GM21367 (cell line): ENCODE data around the gene STKLD1.
"Not testable (repeated sequence)": the region's sequence is repeated elsewhere in the genome, so short reads cannot be mapped to it uniquely, and the experiment has no call there.

Experiments
- ATAC-seq: cut with Tn5 transposase; IDR thresholded peaks from one replicate; pipeline ENCODE4 v1.9.1; 2021; ENCODE audit not compliant: unreplicated experiment

The STKLD1 gene

DNA sequence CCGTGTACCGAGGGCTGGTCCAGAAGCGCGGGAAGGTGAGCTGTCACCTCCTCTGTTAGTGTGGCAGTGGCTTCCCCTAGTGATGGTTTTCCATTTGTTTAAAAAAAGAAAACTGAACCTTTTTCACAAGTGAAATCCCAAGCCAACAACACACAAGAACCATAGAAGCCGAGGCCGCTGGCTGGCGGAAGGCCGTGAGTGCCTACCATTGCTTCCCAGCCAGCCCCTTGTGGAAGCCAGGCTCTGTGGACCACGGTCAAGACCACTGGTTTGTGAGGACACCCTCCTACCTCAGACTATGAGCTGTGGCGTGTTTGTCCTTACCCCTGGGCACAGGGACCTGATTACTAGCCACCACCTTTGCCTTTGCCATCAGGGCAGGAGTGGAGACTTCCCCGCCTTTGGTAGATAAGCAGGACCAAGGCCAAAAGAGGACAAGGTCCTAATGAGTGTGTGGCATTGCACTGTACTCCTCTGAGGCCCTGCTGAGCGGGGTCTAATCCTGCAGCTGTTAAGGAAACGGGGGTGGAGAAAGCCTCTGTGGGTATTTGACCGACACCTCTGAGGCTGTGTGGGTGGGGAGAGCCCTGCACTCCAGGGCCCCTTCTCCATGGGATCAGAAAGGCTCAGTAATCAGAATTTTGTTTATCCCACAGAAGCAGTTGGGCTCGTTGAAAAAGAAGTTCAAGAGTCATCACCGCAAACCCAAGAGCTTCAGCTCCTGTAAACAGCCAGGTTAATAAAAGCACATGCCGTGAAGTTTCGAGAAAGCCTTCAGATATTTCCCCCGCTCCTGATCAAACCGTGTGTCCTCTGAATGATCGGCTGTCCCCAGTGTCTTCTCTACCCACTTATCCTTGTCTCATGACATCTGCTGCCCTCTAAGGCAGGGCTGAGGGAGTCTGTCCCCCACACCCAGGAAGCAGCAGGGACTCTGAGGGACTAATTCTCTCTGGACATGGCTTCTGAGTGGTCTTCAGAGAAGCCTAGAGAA lies 15.5 kb upstream of the STKLD1 start:
- ATAC-seq: no peak

DNA sequence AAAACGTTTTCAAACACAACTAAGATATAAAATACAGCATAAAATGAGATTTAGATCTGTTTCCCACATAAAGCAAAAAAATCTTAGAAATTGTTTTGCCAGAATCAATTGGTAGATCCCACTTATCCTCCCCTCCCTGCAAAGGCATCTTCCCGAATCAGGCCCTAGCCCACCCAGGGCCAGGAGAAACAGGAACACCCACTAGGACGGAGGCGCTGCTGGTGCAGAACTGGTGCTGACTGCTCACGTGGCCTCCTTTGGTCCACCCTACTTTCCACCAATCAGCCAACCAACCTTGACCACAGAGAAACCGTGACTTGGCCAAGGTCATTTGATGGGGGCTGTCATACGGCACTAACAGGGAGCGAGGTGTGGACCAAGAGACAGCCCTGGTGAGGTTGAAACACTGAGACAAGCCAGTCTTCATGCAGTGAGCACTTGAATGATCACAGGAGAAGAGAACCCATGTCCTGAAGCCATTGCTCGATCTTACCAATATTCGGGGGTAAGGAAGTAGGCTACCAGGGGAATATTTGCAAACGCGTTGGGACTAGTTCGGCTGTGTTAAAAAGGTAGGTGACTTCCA lies 14.6 kb upstream of the STKLD1 start:
- no peak for ATAC-seq

DNA sequence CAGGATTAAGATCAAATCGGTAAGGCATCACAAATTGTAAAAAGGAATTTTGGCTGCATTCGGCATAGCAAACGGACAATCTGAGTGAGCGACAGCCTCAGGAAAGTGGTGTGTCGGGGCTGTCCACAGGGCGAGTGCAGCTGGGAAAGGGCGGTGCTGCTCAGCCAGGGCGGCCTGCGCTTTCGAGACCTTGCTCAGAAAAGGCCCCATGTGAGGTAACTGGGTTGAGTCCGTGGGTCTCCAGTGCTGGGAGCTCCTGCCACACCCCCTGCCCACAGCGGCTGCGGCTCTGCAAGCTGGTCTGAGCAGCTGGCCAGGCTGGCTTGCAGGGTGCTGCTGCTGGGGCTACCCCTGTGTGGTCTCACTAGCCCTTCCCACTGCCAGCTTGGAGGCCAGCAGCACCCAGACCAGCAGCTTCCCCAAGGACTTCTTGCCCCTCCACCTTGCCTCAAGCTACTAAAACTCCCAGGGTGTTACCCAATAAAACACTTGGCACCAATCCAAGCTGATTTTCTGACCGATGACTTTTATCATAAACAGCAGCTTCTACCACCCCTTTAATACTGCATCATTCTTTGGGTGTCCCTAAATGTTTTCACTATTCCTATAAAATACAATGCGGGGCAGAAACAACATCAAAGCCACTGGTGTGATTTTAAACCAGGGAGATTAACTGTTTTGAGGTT lies 13.7 kb upstream of the STKLD1 start:
- ATAC-seq: no peak

GRCh38 chr9:133366435-133366834 lies 9.7 kb upstream of the STKLD1 start:
- ATAC-seq: no peak

- ATAC-seq: no peak
These were observed 8.9 kb upstream of the STKLD1 start for GRCh38 chr9:133367221-133367620.

GRCh38 chr9:133367778-133368177 lies 8.4 kb upstream of the STKLD1 start:
- ATAC-seq: no peak

- ATAC-seq: no peak
These were observed 7.8 kb upstream of the STKLD1 start for GRCh38 chr9:133368249-133368881.

GRCh38 chr9:133369422-133369821 lies 6.7 kb upstream of the STKLD1 start:
- no peak for ATAC-seq

DNA sequence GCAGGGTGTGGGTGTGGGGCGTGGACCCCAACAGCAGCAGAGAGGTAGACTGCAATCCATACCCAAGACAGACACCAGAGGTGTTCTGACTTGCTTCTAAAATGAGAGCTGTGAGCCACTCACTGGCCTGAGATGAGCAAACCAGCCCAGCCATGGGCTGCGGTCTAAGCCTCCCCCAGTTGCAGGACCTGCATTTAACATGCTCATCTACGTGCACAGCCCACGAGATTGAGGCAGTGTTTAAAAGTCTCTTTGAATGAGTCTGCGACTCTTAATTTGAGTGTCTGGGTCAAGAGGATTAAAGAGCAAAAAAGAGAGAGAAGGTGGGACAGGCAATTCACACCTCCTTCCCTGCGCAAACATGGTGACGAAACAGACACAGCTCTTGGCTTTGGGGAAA lies 6.2 kb upstream of the STKLD1 start:
- ATAC-seq: no peak

DNA sequence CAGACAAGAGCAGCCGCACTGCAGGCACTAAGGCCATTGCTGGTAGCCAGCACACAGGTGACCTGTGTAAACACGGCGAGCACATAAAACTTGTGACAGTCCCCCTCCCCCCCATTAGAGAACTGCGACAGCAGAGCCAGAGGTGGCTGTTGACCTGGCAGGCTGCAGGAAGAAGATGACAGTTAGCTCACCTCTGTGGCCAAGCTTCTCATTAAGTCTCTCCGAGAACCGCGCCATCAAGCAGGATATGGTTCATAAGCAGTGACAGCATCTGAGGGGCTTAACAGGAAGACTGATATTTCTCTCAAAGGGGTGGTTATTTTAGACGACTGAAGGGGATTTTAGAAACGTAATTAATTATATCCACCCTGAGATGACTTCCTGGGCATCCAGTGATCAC lies 5.5 kb upstream of the STKLD1 start:
- ATAC-seq: no peak

DNA sequence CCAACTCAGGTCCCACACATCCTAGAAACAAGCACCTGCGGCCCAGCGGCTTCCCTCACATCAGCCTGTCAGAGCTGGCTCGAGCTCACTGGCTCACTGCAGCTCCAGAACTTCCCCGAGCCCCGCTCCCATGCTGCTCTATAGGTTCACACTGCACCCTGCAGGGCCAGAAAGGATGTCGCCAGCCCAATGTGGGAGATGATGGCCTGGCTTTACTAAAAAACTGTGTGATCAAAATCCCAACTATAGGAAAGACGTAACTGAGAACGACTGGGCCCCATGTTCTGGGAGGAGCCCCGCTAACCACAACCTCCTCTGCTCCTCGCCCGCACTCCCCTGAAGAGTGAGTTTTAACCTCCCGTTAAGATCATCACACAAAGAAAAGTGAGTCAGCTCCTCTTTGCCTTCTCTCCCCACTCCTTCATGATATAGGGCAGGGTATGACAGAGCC lies 4.9 kb upstream of the STKLD1 start:
- ATAC-seq: no peak

GRCh38 chr9:133372144-133372543 lies 4.0 kb upstream of the STKLD1 start:
- ATAC-seq: no peak

- ATAC-seq: no peak
These were observed 1.5 kb upstream of the STKLD1 start for GRCh38 chr9:133374612-133375115.

DNA sequence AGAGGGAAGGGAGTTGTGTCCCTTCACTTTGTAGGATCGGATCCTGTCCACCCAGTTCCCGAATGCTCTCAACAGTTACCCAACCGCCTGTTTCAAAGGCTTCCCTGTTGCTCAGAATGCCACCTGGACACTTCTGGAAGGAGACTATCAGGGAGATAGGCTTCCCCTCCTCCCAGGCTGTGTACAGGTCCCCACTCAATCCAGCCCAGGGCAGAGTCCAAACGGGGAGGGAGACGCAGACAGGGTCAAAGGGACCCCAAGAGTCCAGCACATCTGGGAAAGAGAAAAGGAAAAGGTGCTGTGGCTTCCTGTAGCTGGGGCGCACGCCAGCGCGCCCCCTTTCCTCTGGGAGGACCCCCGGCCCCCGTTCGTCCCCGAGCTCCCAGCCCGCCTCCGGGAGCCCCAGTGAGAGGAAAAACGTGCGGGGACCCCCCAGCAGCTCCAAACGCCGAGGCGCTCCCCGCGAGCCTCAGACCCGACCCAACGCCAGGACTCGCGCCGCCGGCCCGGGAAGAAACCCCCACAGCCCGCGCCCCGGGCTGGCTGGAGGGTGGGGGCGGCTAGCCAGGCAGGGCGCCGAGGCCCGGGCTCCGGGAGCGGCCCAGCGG lies 946 bp upstream of the STKLD1 start:
- ATAC-seq: peak; percentile 4

DNA sequence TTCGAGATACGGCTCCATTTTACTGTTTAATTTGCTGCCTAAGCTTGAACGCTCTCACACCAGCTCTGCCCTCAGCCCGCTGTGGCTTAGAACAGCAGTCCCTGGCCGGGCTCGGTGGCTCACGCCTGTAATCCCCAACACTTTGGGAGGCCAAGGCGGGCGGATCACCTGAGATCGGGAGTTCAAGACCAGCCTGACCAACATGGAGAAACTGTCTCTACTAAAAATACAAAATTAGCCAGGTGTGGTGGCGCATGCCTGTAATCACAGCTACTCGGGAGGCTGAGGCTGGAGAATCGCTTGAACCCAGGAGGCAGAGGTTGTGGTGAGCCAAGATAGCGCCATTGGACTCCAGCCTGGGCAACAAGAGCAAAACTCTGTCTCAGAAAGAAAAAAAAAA lies 1.1 kb downstream of the STKLD1 start:
- not testable (repeated sequence) for ATAC-seq

DNA sequence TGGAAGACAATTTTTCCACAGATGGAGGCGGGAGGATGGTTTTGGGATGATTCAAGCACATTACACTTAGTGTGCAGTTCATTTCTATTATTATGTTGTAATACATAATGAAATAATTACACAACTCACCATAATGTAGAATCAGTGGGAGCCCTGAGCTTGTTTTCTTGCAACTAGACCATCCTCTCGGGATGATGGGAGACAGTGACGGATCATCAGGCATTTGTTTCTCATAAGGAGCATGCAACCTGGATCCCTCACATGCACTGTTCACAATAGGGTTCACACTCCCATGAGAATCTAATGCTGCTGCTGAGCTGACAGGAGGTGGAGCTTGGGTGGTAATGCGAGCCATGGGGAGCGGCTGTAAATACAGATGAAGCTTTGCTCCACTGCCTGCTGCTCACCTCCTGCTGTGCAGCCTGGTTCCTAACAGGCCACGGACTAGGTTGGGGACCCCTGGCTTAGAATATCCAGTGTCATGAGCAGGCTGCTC lies 1.6 kb downstream of the STKLD1 start:
- ATAC-seq: no peak

DNA sequence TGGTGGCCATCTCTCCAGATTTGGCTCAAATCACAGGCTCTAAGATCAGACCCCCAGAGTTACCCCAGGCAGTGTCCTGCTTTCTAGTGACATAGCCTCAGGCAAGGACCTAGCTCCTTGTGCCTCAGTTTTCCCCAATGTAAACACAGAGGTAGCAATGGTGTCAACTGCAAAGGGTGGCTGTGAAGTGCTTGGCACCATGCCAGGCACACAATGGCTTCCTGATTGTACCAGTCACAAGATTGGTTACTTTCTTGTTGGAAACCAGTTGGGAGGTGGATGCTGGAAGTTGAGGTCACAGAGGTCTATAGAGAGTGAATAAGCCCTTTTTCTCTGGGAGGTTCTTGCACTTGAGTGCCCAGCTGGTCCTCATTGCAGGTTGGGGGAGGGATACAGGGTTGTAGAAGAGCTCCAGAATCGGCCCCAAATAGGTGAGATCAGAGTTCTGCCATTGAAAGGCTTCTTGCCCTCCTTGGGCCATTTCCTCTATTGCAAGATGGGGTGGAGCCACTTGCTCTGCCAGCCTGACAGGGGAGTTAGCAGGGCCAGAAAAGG lies 2.3 kb downstream of the STKLD1 start:
- no peak for ATAC-seq

- ATAC-seq: no peak
These were observed 3.3 kb downstream of the STKLD1 start for GRCh38 chr9:133379153-133380086.

GRCh38 chr9:133380734-133381133 lies 4.6 kb downstream of the STKLD1 start:
- ATAC-seq: no peak
